GM18517 (cell line): ENCODE measurements around the gene LRRC8E.

Experiments
- ATAC-seq: cut with Tn5 transposase; IDR thresholded peaks from one replicate; pipeline ENCODE4 v1.9.1; 2021; ENCODE audit warnings: mild to moderate bottlenecking, moderate library complexity; ENCODE audit not compliant: unreplicated experiment

The LRRC8E gene

DNA sequence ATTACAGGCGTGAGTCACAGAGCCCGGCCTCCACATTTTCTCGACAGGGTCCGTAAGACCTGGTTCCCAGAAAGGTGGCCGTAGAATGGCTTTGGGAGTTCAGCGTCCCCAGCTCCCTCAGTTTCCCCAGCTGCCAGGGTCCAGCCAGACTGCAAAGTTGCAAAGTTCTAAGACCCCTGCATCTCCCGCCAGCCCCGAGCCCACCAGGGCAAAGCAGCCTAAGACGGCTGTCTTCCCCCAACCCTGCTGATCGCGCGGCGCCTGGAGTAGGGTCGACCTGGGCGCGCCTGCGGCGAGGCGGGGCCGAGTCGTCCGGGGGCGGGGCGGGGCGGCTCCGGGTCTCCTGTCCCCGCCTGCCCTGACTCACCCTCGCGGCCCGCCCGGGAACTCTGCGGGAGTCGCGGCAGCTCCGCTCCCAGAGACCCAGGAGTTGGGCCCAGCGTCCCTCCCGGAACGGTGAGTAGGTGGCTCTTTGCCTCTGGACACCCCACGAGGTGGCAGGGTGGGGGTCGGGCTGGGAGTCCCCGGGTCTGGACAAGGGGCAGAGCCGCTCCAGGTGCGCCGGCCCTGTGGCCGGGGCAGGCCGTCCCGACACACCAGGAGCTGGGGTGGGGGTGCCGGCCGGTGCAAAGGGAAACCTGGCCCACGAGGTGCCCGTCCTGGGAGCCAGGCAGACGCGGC, at the start of gene LRRC8E:
Gene LRRC8E, plus strand, starts transcription at position 366 of the 681 bp plus-strand sequence. CDS start 7,094 bp downstream, outside the sequence.
- no peak for ATAC-seq

DNA sequence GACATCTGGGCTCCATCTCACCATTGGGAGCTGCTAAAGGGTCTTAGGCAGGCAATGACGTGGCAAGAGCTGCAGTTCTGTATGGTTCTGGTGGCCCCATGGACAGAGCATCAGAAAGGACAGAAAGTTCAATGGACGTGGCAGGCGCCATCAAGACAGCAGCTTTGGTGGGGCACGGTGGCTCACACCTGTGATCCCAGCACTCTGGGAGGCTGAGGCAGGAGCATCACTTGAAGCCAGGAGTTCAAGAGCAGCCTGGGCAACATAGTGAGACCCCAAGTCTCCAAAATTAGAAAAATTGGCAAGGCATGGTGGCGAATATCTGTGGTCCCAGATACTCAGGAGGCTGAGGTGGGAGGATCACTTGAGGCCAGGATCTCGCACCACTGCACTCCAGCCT, 48.8 kb upstream of the LRRC8E start:
- no peak for ATAC-seq

DNA sequence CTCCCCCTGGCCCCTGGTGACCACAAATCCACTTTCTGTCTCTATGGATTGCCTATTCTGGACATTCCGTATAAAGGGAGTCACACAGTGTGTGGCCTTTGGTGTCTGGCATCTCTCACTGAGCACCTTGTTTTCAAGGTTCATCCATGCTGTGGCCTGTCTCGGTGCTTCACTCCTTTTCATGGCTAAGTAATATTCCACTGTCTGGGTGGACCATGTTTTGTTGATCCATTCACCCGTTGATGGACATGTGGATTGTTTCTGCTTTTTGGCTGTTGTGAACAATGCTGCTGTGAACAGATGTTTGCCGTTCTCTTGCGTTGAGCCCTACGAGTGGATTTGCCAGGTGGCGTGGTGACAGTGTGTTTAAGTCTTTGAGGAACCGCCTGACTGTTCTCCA, 47.7 kb upstream of the LRRC8E start:
- no peak for ATAC-seq

DNA sequence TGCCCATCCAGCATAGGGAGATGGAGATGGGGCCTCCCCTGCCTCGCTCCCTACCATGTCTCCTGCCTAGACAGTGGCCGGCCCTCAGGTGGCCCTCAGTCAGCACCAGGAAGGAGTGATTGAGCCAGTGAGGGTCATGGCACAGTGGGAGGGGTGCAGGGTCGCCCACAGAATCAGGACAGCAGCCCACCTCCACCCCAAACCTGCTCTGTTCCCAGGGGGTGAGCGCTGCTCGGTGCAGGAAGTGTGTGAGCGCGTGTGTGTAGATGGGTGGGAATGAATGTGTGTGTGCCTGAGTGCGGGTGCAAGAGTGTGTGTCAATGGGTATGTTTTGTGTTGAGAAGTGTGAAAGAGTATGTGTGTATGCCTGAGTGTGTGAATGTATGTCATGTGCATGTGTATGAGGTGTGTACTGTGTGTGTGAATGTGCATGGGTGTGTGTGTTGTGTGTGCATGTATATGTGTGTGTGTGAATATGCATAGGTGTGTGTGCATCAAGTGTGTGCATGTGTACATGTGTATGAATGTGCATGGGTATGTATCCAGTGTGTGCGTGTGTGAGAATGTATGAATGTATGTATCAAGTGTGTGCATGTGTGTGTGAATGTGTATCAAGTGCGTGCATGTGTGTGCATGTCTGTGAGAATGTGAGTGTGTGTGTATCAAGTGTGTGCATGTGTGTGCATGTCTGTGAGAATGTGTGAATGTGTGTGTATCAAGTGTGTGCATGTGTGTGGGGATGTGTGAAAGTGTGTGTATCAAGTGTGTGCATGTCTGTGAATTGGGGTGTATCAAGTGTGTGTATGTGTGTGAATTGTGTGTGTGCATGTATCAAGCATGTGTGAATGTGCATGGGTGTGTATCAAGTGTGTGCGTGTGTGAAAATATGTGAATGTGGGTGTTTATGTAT, 46.3 kb upstream of the LRRC8E start:
- no peak for ATAC-seq

DNA sequence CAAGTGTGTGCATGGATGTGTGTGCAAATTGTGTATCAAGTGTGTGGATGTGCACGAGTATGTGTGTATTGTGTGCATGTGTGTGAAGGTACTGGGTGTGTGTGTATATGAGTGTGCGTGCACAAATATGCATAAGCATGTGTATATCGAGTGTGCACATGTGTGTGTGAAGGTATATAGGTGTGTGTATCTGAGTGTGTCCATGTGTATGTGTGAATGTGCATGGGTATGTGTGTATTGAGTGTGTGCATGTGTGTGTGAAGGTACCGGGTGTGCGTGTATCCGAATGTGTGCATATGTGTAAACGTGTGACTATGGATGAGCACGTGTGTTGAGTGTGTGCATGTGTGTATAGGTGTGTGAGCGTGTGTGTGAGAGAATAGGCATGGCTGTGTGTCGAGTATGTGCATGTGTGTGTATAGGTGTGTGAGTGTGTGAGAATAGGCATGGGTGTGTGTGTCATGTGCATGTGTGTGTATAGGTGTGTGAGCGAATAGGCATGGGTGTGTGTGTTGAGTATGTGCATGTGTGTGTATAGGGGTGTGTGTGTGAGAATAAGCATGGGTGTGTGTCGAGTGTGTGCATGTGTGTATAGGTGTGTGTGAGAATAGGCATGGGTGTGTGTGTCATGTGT, 45.5 kb upstream of the LRRC8E start:
- ATAC-seq = no peak

DNA sequence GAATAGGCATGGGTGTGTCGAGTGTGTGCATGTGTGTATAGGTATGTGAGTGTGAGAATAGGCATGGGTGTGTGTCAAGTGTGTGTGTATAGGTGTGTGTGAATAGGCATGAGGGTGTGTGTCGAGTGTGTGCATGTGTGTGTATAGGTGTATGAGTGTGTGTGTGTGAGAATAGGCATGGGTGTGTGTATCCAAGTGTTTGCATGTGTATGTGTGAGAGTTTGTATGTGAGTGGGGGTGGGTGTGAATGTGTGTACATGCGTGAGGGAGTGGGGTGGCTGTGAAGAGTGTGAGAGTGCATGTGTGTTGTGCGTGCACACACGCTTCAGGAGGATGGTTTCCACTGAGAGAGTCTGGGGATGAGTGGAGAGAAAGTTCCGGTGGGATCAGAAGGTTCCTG, 44.8 kb upstream of the LRRC8E start:
- no peak for ATAC-seq

DNA sequence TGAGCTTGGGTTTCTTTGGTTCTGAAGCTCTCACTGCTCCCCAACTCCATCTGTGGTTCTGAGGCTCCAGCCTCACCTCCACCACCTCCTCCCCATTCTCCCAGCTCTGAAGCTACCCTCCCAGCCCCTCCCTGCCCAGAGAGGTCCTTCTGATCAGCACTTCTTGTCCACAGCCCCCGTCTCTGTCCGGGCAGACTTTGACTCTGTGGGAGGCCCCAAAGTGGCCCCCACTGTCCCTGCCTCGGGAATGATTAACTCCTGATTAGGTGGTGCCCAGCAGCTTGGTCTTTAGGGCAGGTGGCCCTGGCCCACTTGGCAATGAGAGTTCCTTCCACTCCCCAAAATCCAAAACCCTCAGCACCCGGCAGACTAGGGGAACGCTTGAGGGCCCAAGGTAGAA, 43.9 kb upstream of the LRRC8E start:
- no peak for ATAC-seq

DNA sequence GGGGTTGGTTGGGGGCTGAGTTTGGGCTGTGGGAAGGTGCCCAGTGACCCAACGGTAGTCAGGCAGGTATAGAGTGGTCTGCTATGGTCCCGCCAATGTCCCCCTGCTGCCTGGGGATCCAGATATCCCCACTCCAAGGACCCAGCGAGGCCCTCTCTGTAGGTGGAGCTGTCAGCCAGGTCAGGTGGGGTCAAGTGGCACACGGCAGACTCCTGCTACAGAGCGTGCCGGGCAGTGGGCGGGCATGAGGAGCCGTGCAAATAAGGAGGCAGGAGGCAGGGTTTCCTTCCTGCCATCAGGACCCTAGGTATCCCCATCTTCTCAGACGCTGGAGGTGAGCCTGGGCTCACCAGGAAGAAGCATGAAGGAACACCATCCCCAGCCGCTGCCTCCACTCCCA, 43.4 kb upstream of the LRRC8E start:
- no peak for ATAC-seq

DNA sequence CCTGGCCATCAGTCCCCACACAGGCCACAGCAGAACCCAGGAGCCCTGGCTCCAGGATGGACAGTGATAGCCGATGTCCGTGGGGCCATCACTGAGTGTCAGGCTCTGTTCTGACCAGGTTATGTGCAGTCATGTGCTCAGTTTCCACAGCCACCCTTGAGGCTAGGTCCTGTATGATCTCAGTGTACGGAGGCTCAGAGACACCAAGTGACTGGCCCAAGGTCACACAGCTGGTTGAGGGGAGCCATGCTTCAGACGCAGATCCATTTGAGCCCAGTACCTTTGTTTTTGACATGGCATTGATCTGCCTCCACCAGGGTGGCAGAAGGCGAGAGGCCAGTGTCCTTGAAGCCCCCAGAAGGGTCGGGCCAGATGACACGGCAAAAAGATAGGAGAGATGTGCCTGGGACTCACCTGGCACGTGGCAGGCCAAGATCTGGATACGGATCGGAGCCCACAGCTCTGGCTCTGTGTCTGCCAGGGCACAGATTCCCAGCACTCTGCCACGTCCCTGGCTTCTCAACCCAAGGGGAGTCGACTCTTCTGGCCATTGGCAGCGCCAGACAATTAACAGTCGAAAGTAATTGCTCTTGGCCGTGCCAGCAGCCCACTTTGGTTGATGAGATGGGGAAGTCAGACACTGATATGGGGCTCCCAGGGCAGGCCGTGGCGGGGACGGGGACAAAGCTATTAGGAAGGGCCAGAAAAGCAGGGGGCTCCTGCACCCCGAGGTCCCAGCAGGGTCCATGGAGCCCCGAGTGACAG, 42.7 kb upstream of the LRRC8E start:
- ATAC-seq = no peak

DNA sequence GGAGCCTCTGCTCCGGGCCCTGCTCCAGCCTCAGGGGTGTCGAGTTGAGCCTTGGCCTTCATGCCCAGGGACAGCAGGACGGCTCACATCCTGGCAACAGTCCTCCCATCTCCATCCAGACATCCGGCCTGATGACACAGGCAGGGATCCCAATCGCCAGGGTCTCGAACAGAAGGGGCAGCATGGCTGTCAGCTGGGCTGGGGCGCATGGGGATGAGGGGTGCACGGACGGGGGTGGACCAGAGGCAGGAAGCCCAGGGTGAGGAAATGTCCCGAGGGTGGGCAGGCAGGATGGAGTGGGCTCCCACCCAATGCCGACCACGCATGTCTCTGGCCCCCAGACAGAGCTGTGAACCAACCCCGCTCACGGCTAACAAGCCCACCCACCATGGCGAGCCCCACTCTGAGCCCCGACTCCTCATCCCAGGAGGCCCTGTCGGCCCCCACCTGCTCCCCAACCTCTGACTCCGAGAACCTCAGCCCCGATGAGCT, 42.1 kb upstream of the LRRC8E start:
- ATAC-seq = no peak

DNA sequence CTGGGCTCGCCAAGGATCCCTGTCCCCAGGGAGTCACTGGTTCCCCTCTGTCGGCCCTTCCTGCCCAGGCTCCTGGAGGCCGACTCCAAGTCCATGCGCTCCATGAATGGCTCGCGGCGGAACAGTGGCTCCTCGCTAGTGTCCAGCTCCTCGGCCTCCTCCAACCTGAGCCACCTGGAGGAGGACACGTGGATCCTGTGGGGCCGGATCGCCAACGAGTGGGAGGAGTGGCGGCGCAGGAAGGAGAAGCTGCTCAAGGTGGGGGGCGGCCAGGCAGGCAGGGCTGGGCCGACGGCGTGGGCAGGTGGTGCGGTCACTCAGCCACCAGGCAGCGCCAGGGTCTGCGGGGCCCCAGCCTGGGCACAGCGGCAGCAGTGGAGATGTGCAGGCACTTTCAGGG, 40.6 kb upstream of the LRRC8E start:
- no peak for ATAC-seq

DNA sequence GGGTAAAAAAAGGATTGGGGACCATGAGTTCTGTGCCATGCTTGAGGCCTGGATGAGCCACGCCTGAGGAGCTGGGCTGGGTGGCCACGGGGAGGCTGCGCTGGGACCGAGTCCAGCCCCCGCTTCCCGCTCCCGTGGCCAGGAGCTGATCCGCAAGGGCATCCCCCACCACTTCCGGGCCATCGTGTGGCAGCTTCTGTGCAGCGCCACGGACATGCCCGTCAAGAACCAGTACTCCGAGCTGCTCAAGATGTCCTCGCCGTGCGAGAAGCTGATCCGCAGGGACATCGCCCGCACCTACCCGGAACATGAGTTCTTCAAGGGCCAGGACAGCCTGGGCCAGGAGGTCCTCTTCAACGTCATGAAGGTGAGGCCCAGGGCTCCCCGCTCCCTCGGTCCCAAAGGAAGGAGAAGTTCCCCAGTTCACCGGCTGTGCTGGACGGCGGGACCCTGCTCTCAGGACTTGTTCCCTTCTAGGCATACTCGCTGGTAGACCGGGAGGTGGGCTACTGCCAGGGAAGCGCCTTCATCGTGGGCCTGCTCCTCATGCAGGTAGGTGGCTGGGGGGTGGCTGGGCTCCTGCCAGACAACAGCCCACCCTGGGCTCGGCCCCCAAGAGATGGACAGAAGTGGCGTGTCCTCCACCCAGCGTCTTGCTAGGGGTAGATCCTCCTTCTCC, 39.4 kb upstream of the LRRC8E start:
- ATAC-seq = no peak

DNA sequence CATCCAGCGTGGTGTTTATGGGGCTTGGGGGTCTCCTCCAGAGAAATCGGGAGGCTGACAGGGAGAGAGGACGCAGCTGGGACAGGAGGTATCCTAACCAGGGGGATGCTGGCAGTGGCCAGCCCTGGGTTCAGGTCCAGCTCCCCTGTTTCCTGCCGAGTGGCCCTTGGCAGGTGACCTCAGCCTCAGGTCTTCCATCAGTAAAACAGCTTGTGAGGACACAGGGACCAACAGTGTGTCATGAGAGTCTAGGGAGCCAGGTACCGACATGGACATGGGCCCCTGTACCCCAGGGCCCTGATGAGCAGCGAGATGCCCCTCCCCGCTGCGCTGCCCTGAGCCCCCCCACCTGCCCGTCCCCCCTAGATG, 38.7 kb upstream of the LRRC8E start:
- no peak for ATAC-seq

DNA sequence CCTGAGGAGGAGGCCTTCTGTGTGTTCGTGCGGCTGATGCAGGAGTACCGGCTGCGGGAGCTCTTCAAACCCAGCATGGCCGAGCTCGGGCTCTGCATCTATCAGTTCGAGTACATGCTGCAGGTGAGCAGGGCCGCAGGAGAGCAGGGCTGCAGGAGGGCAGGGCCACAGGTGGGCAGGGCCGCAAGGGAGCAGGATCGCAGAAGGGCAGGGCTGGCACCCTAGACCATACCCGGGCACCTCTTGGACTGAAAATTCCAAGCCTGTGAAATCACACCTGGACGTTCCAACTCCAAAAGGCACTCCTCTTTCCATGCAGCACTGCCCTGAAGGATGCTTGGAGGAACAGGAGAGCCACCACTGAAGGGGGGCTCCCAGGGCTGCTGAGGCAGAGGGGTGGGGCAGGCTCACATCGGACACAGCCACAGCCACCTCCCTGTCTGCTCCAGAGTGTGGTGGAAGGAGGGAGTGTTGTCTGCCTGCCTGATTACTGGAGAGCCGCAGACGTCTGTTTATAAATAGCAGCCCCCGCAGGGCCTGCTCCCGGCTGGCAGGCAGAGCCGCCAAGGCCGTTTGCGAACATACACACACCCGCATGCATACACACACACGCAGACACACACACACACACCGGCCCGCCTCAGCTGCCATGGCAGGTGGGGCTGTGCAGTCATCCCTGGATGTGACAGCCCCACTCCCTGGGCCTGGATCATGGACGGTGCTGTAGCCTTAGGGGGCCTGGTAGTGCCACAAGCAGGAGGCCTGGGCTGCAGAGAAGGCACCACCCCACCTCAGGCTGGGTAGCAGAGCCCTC, 38.1 kb upstream of the LRRC8E start:
- ATAC-seq = no peak

DNA sequence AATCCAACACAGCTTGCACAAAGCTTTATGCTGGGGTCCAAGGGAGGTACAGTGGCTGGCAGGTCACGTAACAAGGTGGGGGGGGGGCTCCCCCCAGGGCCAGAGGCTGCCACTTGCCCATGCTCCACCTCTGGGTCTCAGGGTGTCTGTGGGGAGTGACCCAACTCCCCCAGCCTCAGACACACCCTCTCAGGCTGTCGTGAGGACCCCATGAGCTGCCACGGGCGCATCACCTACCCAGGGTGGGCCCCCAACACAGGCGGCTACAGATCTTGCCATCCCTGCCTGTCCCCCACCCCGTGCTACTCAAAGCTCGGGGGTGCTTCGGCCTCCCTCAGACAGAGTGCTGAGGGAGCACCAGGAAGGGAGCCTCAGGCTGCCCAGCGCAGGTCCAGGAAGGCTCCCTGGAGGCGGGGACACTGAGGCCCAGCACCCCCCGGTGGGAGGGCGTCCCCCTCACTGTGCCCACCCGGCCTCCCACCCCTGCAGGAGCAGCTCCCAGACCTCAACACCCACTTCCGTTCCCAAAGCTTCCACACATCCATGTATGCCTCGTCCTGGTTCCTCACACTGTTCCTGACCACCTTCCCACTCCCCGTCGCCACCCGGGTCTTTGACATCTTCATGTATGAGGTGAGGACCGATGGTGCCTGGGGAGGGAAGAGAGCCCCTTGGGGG, 37.2 kb upstream of the LRRC8E start:
- no peak for ATAC-seq

DNA sequence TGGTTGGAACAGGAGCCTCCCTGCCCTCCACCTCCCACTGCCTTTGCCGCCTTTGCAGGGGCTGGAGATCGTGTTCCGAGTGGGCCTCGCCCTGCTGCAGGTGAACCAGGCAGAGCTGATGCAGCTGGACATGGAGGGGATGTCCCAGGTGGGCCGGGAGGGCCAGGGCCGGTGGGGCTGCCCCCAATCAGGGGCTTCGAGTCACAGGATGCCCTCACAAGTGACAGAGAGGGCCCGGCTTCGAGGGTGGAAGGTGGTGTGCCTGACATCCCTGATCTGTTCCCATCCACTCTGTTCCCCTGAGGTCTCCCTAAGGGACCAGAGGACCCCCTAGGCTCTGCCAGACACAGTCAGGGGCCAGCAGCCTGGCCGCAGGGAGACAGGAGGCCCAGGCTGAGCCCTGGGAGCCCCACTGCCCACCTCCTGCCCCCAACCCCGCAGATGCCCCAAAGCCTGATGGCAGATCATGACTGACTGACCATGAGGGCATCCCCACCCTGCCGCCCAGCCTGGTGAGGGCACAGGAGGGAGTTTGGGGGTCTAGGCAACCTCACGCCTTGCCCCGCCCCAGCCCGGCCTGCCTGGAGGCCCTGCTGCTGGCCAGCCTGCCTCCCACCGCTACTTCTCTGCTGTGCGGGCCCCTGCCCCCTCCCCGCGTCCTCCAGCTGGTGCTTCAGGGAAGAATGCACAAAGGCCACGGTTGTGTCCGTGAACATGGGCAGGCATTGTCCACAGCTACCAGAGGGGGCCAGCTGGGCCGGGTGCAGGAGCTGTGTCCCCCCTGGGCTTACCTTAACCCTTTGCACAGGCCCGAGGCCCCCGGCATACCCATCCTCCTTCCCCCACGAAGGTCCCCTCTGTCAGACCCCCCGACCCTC, 36.4 kb upstream of the LRRC8E start:
- no peak for ATAC-seq

DNA sequence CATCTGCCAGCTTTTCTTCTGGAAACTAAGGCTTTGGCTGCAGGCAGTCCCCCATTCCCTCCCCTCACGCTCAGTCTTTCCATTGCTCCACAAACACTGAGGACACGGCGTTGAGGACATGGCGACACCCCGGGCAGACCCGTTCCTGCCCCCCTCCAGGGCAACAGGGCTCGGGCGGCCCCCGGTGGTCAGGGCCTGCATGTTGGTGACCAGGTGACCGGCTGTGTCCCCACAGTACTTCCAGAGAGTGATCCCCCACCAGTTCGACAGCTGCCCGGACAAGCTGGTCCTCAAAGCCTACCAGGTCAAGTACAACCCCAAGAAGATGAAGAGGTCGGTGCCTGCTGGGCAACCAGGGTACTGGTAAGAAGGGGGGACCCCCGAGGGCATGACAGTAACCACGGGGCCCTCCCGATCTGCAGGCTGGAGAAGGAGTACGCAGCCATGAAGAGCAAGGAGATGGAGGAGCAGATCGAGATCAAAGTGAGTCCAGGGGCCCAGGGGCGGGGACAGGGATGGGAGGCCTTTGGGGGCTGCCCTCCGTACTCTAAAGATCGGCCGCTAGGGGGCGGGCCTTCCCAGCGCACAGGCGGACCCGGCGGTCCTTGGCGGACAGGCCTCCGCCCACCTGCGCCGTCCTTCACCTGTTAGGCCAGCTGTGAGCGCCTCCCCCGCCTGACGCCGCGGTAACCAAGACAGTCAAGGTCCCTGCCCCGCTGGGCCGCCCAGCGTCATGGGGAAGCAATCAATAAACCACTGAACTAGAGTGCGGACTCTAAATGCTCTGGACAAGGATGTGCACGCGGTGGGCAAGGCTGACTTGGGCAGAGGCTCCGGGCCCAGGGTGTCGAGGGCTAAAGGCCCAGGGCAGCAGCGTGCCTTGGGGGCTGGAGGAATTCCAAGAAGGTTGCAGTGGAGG, 35.2 kb upstream of the LRRC8E start:
- no peak for ATAC-seq
